H9 (cell line): Measurements from ENCODE around the gene ASTL. TPM values are rescaled to one million over a fixed set of nuclear protein-coding genes. Genes with fewer than 3 reads are reported as not detected.

Source experiments
- DNase-seq: peaks from one replicate; pipeline ENCODE4 v3.0.0-alpha.2; 2017
- H2AFZ ChIP-seq: one replicate; pipeline ENCODE4 v1.6.1; 2013; ENCODE audit warnings: mild to moderate bottlenecking, low read length, control low read depth, moderate library complexity
- H2AK5ac ChIP-seq: 2 replicates; pipeline ENCODE4 v1.6.1; 2013; ENCODE audit warnings: low read length, control low read depth, mixed read lengths; ENCODE audit not compliant: insufficient read length
- H2BK120ac ChIP-seq: one replicate; pipeline ENCODE4 v1.6.1; 2013; ENCODE audit warnings: low read depth, mild to moderate bottlenecking, low read length, control low read depth, inconsistent platforms; ENCODE audit not compliant: poor library complexity, severe bottlenecking
- H2BK12ac ChIP-seq: 2 replicates; pipeline ENCODE4 v1.6.1; 2013; ENCODE audit warnings: low read length, control low read depth, mixed read lengths, low read depth; ENCODE audit not compliant: insufficient read length
- H2BK15ac ChIP-seq: 2 replicates; pipeline ENCODE4 v1.6.1; 2013; ENCODE audit warnings: low read depth, low read length, control low read depth
- H2BK20ac ChIP-seq: one replicate; pipeline ENCODE4 v1.6.1; 2013; ENCODE audit warnings: low read depth, mild to moderate bottlenecking, low read length, control low read depth, inconsistent platforms; ENCODE audit not compliant: poor library complexity, severe bottlenecking
- H2BK5ac ChIP-seq: 2 replicates; pipeline ENCODE4 v1.6.1; 2013; ENCODE audit warnings: low read length, control low read depth, mixed read lengths; ENCODE audit not compliant: insufficient read length
- H3K14ac ChIP-seq: 2 replicates; pipeline ENCODE4 v1.6.1; 2013; ENCODE audit warnings: low read length, control low read depth; ENCODE audit not compliant: insufficient read depth
- H3K18ac ChIP-seq: 2 replicates; pipeline ENCODE4 v1.6.1; 2013; ENCODE audit warnings: low read depth, mild to moderate bottlenecking, mixed read lengths, low read length, control low read depth; ENCODE audit not compliant: insufficient read length
- H3K23ac ChIP-seq: 2 replicates; pipeline ENCODE4 v1.6.1; 2013; ENCODE audit warnings: low read length, control low read depth, mixed read lengths, low read depth; ENCODE audit not compliant: insufficient read length
- H3K23me2 ChIP-seq: 2 replicates; pipeline ENCODE4 v1.6.1; 2013; ENCODE audit warnings: low read depth, mild to moderate bottlenecking, mixed read lengths, low read length, control low read depth; ENCODE audit not compliant: insufficient read length, poor library complexity, severe bottlenecking
- H3K27ac ChIP-seq: 2 replicates; pipeline ENCODE4 v1.5.1; 2013; ENCODE audit warnings: low read length, control low read depth, mixed read lengths, low read depth; ENCODE audit not compliant: insufficient read length
- H3K27me3 ChIP-seq: 2 replicates; pipeline ENCODE4 v1.6.1; 2013; ENCODE audit warnings: low read length, control low read depth, inconsistent platforms; ENCODE audit not compliant: insufficient read depth
- H3K4ac ChIP-seq: 2 replicates; pipeline ENCODE4 v1.6.1; 2013; ENCODE audit warnings: low read depth, mild to moderate bottlenecking, control low read depth, inconsistent platforms, low read length, moderate library complexity
- H3K4me1 ChIP-seq: 2 replicates; pipeline ENCODE4 v1.6.1; 2013; ENCODE audit warnings: low read length, control low read depth, inconsistent platforms; ENCODE audit not compliant: insufficient read depth
- H3K4me2 ChIP-seq: 2 replicates; pipeline ENCODE4 v1.6.1; 2013; ENCODE audit warnings: low read length, control low read depth, mixed read lengths; ENCODE audit not compliant: insufficient read length, insufficient read depth
- H3K56ac ChIP-seq: 2 replicates; pipeline ENCODE4 v1.6.1; 2013; ENCODE audit warnings: low read depth, mild to moderate bottlenecking, mixed read lengths, low read length, control low read depth; ENCODE audit not compliant: insufficient read length
- H3K79me1 ChIP-seq: 2 replicates; pipeline ENCODE4 v1.6.1; 2013; ENCODE audit warnings: low read depth, mild to moderate bottlenecking, moderate library complexity, low read length, control low read depth, inconsistent platforms; ENCODE audit not compliant: insufficient read depth, poor library complexity, severe bottlenecking
- H3K79me2 ChIP-seq: 2 replicates; pipeline ENCODE4 v1.6.1; 2013; ENCODE audit warnings: low read length, control low read depth, inconsistent platforms; ENCODE audit not compliant: insufficient read depth
- H3K9ac ChIP-seq: 2 replicates; pipeline ENCODE4 v1.6.1; 2013; ENCODE audit warnings: low read length, control low read depth, mixed read lengths; ENCODE audit not compliant: insufficient read length; ENCODE audit errors: extremely low read depth
- H3K9me3 ChIP-seq: one replicate; pipeline ENCODE4 v1.6.1; 2013; ENCODE audit warnings: low read depth, low read length, inconsistent platforms; ENCODE audit not compliant: control insufficient read depth
- H3T11ph ChIP-seq: one replicate; pipeline ENCODE4 v1.6.1; 2013; ENCODE audit warnings: mild to moderate bottlenecking, low read length, control low read depth, inconsistent platforms
- H4K20me1 ChIP-seq: one replicate; pipeline ENCODE4 v1.6.1; 2013; ENCODE audit not compliant: control insufficient read depth, insufficient read length, insufficient read depth
- H4K5ac ChIP-seq: 2 replicates; pipeline ENCODE4 v1.6.1; 2013; ENCODE audit warnings: low read depth, mild to moderate bottlenecking, mixed read lengths, low read length, control low read depth; ENCODE audit not compliant: insufficient read length
- H4K8ac ChIP-seq: replicated peaks from 2 replicates; pipeline ENCODE4 v1.6.1; 2013; ENCODE audit warnings: low read length, control low read depth, mixed read lengths, low read depth; ENCODE audit not compliant: insufficient read length
- H4K91ac ChIP-seq: 2 replicates; pipeline ENCODE4 v1.6.1; 2013; ENCODE audit warnings: low read depth, mild to moderate bottlenecking, moderate library complexity, mixed read lengths, low read length, control low read depth; ENCODE audit not compliant: insufficient read length
- H3K27ac Mint-ChIP-seq, 3 experiments: 2 replicates in 2 of 3; 3 replicates in 1 of 3; pipeline ENCODE4 v1.8.0; 2020 to 2021; ENCODE audit warnings: mixed read lengths in 3 of 3, mild to moderate bottlenecking in 1 of 3, moderate library complexity in 1 of 3
- H3K27me3 Mint-ChIP-seq: 2 replicates; pipeline ENCODE4 v1.8.0; 2021; ENCODE audit warnings: low read depth, mild to moderate bottlenecking, moderate library complexity, mixed read lengths
- H3K36me3 Mint-ChIP-seq, 3 experiments: 2 replicates in 2 of 3; 3 replicates in 1 of 3; pipeline ENCODE4 v1.8.0; 2020 to 2021; ENCODE audit warnings: low read depth in 3 of 3, mixed read lengths in 3 of 3; ENCODE audit not compliant: insufficient read depth in 1 of 3
- H3K4me1 Mint-ChIP-seq, 2 experiments: 2 replicates each; pipeline ENCODE4 v1.8.0; 2020; ENCODE audit warnings: mixed read lengths in 2 of 2
- H3K4me3 Mint-ChIP-seq, 2 experiments: 2 replicates in 1 of 2; 3 replicates in 1 of 2; pipeline ENCODE4 v1.8.0; 2020 to 2021; ENCODE audit warnings: mild to moderate bottlenecking in 2 of 2, mixed read lengths in 2 of 2, moderate library complexity in 1 of 2
- H3K9me3 Mint-ChIP-seq, 2 experiments: 2 replicates in 1 of 2; 3 replicates in 1 of 2; pipeline ENCODE4 v1.8.0; 2020; ENCODE audit warnings: mild to moderate bottlenecking in 2 of 2, mixed read lengths in 2 of 2, moderate library complexity in 1 of 2
- WGBS: extraction: QIAGEN DNeasy Blood & Tissue Kit; methylation state at CpG from one replicate; pipeline ENCODE4 v1.1.7; 2013; ENCODE audit warnings: missing lambda C conversion rate, low lambda C conversion rate, mixed read lengths; ENCODE audit not compliant: insufficient read length; ENCODE audit errors: extremely low coverage; 5-methylcytosine and 5-hydroxymethylcytosine counted together
- total RNA-seq: library from RNA; stranded (reverse); gene quantifications from 2 replicates; pipeline ENCODE4 v1.2.1, GENCODE V29; 2021
- TF ChIP-seq, protein P1 (sequence below): fragments of 200-600 bp; sonication (generic); conservative IDR thresholded peaks from 3 replicates; pipeline ENCODE4 v1.8.0; 2021; ENCODE audit warnings: antibody characterized with exemption, mild to moderate bottlenecking

ASTL gene
- total RNA-seq, 1 experiment from 2014 or later, result 0.81 TPM

DNA sequence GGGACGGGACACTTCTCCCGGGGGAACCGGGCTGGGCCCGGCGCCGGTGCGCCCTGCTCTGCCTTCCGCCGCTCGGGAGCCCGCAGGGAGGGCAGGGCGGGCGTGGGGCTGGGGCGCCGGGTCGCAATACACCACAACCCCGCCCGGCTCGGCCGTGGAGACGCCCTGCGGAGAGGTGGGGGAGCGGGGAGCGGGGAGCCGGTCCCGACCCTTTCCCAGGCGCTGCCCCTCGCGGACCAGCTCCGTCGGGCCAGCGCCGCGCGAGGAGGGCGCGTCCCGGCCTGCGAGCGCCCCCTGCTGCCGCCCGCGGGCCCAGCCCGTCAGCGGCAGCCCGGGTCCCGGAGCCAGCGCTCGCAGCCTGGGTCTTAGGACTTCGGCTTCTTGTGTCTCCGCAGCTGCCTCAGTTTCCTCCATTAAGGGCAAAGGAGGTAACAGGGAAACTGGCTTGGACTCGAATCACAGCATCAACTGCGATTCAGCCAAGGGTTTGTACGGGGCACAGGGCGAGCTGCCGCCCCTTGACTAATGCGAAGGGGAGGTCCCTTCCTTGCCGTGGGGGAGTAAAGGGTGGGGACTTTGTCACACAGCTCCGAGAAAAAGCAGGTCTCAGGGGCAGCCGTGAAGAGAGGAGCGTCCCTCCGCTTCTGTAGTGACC, 21.3 kb downstream of the ASTL start:
- Histone ChIP-seq H3K9ac (no peak overlapping the region), H3K23ac (no peak overlapping the region), H4K5ac (no peak overlapping the region), H3K79me2 (no peaks in the 10 kb centered on the region), H3K23me2 (peaks cover 9% of the 10 kb centered on the region), H3K27ac (no peak overlapping the region), H3K79me1 (no peaks in the 10 kb centered on the region), H4K8ac (no peak overlapping the region), H2BK120ac (no peak overlapping the region), H4K91ac (no peak overlapping the region), H2AK5ac (no peak overlapping the region), H3K56ac (no peak overlapping the region), H3K4me2 (peak overlapping the region; percentile 57), H3K27me3 (no peaks in the 10 kb centered on the region; the same call in 1 of the 2 replicates), H2BK15ac (no peak overlapping the region), H3K4me1 (no peaks in the 10 kb centered on the region), H3K18ac (no peak overlapping the region), H3T11ph (no peak overlapping the region), H3K4ac (no peak overlapping the region), H2BK12ac (no peak overlapping the region), H2AFZ (no peak overlapping the region), H4K20me1 (no peaks in the 10 kb centered on the region), H3K14ac (peak overlapping the region; percentile 40; the same call in 1 of the 2 replicates), H3K9me3 (no peaks in the 10 kb centered on the region), H2BK20ac (no peak overlapping the region), H2BK5ac (no peak overlapping the region)
- no peak overlapping the region for H3K27ac Mint-ChIP-seq
- H3K4me1 Mint-ChIP-seq, result peaks cover 22 to 42% of the 10 kb centered on the region in 2 experiments
- DNase-seq, result peak; percentile 62
- peak overlapping the region; percentile 51 to 74 for H3K4me3 Mint-ChIP-seq
- TF ChIP-seq, protein P1, sequence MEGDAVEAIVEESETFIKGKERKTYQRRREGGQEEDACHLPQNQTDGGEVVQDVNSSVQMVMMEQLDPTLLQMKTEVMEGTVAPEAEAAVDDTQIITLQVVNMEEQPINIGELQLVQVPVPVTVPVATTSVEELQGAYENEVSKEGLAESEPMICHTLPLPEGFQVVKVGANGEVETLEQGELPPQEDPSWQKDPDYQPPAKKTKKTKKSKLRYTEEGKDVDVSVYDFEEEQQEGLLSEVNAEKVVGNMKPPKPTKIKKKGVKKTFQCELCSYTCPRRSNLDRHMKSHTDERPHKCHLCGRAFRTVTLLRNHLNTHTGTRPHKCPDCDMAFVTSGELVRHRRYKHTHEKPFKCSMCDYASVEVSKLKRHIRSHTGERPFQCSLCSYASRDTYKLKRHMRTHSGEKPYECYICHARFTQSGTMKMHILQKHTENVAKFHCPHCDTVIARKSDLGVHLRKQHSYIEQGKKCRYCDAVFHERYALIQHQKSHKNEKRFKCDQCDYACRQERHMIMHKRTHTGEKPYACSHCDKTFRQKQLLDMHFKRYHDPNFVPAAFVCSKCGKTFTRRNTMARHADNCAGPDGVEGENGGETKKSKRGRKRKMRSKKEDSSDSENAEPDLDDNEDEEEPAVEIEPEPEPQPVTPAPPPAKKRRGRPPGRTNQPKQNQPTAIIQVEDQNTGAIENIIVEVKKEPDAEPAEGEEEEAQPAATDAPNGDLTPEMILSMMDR, result peak; percentile 80
- no CpG with 5 or more reads among the region's 62 CpGs for WGBS
- peaks cover 71% of the 10 kb centered on the region for H3K27me3 Mint-ChIP-seq
- peaks cover 2 to 4% of the 10 kb centered on the region in 2 experiments; a peak in 2 of 5 replicates for H3K9me3 Mint-ChIP-seq
- peaks cover 0 to 8% (median 8%) of the 10 kb centered on the region in 3 experiments; a peak in 4 of 7 replicates for H3K36me3 Mint-ChIP-seq
